GM21515 (cell line): ENCODE results near the gene EMILIN1.
"Not testable (repeated sequence)": the region's sequence is repeated elsewhere in the genome, so short reads cannot be mapped to it uniquely, and the experiment has no call there.

ENCODE experiments used
- ATAC-seq: cut with Tn5 transposase; IDR thresholded peaks from one replicate; pipeline ENCODE4 v1.9.1; 2021; ENCODE audit not compliant: unreplicated experiment

The EMILIN1 gene

DNA sequence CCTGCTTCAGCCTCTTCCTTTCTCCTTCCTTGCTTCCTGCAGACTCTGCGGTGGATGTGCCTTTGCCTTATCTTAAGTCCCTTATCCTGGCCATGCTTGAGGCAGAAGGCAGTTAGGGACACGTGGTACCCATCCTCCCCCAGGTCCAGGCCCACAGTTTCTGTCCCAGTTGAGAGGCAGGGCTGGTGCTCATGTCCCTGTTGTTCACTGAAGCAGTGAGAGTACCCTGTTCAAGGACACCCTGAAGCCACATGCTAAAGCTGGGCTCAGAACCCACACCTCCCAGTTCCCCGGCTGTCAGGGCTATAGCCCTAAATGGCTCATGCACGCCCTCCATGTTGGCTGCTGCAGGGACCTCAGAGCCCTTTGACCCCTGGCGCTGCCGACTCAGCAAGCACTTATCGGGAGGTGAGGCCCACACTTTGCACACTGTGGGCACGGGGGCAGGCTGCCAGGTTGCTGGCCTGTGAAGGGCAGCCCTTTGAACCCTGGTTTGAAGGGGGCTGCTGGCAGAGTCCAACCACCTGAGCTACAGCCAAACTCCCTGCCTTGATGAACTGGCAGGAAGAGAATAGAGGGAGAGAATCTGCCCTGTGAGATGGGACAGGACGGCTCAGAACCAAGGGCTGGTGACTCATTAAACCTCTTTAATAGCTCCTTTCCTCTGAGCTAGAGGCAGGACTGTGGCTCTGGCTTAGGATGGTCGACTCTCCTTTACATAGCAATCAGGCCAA, 14.4 kb downstream of the EMILIN1 start:
- no peak for ATAC-seq

DNA sequence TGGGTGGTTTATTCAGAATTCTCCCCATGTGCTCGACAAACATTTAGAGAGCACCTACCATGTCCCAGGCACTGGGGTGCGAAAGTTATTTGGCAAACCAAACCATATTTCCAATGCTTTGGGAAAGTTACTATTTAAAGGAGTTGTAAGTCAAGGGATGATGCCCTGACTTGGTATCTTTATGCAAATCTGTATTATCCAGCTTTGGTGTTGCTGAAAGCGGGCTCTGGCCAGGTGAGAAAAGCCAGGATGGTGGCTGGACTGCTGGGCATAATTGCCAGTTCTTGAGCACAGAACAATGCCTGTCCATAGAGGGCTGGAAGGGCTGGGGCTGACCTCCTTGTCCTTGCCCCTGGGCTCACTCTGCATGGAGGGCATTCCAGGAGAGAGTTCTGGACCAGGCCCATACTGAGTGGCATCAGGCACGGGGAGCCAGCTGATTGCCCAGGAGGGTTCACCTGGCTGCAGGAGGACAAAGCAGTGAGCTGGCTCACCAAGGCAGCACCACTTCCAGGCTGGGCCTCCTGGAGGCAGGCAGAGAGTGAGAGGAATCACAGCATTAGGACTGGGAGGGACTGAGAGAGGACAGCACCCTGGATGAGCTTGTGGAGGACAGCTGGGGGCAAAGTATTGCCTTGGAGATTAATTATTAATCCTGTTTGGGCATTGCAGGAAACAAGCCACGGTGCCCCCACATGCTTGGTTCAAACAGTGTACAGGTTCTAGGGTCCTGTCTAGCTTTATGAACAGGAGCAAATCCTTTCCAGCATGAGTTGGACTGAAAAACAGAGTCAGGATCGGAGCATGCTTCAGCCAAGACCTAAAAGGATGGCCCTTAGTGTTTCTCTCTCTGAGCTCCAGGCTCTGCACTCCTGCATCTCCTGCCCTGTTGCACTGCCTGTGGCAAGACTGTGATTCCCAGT, 15.3 kb downstream of the EMILIN1 start:
- no peak for ATAC-seq

DNA sequence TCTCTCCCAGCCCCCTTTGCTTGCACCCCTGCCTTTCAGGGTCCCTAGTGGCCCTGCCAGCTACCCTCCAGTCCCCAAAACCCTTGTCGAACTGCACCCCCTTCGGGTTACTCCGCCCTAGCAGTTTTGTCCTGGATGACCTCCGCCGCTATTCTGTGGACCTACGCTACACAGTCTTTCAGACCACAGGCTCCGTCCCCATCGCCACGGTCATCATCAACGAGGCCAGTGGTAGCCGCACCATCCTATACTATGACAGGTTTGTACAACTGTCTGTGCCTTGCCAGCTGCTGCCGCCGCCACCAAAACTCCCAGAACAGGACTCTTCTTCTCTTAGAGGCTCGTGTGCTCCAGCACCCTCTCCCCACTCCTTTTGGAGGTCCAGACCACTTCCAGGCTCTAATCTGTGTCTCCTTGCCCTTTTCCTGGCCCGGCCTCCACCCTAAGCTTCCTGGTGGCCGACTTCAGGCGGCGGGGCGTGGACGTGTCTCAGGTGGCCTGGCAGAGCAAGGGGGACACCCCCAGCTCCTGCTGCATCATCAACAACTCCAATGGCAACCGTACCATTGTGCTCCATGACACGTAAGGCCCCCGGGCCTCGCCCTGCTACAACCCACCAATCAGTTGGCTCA, 16.1 kb downstream of the EMILIN1 start:
- ATAC-seq: no peak

DNA sequence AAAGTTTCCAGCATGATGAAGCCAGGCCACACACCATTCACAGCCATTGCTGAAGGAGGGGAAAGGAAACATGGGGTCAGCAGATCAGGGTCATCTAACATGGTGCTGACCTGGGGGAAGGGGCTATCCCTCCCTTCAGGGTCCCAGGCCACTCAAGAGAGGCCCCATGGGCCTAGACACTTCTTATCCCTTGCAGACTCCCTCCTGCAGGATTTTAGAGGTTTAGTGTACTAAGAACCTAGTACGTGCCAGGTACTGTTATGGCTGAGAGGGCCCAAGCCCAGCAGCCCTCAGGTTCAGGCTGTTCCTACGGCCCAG, 17.0 kb downstream of the EMILIN1 start:
- ATAC-seq: no peak

DNA sequence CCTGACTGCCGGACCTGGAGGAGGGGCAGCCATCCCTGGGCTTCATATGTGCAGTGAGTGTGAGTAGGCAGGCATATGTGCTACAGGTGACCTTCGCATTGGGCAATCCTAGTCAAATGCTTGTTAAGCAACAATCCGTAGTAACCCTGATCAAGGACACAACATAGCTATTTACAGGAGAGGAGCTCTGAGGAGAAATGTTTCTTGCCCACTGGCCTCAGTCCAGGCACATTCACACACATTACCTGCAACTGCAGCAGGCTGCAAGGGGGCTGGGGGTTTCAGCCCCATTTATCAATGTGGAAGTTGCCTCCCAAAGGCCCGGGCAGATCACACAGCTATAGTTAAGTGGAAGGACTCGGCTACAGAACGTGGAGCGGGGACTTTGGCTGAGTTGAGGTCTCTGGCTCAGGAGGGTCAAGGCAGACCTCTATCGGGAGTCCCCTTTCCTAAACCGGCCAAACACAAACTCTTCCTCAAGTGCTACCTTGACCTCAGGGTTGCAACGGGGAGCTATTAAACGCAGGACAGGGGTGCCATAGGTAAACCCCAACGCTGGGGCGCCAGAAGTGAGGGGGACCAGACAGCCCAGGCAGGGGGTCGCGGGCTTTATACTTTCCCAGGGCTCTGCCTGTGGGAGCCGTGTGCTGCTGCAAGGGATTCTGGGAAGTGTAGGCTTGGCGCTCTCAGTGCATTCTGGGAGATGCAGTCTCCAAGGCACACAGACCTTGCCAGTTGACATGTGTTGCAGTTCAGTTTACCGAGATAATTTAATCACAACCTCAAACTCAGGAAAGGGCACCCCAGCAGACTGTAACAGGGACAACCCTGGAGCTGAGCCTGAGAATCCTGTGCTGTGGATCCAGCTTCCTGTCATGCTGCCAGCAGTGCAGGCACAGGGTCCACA, 17.6 kb downstream of the EMILIN1 start:
- ATAC-seq: peak; percentile 44

DNA sequence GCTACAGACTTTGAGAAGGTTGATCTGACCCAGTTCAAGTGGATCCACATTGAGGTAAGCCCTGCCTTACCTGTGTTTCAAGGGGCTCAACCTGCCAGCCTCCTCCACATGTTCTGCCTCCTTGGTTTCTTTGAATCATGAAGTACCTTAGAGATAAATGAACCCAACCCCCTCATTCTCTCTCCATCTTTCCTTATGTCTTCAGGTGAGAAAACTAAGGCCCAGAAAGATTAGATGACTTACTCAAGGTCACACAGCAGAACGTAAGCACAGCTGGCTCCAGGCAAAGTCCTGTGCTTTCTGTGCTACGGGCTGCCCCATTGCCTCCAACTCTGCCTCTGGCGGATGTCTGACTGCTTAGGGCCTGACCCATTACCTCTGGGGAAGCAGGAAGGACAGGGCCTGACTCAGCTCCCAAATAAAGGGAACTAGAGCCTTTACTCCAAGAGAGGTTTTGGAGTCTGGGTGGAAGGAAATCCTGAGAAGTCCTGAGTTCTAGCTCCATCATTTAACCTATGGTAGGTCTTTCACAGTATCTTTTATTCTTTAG, 18.4 kb downstream of the EMILIN1 start:
- no peak for ATAC-seq

DNA sequence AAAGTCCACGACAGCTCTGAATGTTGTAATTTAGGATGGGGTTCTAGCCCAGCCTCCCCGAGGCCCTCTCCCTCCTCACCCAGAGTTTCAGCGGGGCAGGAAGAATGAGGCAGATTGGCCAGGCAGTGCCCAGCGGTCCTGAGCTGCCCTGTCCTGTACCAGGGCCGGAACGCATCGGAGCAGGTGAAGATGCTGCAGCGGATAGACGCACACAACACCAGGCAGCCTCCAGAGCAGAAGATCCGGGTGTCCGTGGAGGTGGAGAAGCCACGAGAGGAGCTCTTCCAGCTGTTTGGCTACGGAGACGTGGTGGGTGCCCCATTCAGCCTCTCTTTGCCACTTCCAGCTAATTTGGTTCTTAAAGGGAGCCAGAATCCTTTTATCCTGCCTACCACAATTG, 18.9 kb downstream of the EMILIN1 start:
- no peak for ATAC-seq

DNA sequence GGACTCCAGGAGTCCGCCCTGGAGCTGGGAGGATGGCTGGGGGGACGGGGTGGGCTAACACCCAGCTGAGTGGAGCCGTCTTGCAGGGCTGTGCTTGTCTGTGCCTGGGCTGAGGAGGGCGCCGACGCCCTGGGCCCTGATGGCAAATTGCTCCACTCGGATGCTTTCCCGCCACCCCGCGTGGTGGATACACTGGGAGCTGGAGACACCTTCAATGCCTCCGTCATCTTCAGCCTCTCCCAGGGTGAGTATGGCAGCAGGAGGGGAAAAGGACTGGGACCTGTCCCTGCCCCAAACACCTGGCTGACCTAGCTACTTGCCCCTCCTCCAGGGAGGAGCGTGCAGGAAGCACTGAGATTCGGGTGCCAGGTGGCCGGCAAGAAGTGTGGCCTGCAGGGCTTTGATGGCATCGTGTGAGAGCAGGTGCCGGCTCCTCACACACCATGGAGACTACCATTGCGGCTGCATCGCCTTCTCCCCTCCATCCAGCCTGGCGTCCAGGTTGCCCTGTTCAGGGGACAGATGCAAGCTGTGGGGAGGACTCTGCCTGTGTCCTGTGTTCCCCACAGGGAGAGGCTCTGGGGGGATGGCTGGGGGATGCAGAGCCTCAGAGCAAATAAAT, 21.0 kb downstream of the EMILIN1 start:
- ATAC-seq: no peak

DNA sequence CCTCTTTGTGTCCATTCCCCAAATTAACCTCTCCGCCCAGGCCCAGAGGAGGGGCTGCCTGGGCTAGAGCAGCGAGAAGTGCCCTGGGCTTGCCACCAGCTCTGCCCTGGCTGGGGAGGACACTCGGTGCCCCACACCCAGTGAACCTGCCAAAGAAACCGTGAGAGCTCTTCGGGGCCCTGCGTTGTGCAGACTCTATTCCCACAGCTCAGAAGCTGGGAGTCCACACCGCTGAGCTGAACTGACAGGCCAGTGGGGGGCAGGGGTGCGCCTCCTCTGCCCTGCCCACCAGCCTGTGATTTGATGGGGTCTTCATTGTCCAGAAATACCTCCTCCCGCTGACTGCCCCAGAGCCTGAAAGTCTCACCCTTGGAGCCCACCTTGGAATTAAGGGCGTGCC, 21.6 kb downstream of the EMILIN1 start:
- no peak for ATAC-seq

DNA sequence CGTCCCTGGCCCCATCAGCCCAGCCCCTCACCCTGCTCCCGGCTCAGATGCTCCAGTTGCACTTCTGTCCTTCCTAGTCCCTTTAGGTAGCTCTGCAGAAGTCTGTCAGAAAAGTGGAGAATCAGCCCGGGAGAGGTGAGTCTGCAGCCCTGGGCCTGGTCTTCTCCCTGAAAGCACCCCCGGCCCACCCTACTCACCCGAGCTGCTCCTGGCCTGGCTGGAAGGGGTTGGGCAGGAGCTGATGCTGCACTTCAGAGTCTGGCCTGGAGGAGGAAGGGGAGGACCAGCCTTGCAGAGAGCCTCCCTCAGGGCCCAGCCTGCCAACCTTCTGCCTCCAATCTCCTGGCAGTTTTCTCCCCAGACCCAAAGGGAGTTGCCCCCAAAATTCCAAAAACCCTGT, 23.9 kb downstream of the EMILIN1 start:
- ATAC-seq: no peak

DNA sequence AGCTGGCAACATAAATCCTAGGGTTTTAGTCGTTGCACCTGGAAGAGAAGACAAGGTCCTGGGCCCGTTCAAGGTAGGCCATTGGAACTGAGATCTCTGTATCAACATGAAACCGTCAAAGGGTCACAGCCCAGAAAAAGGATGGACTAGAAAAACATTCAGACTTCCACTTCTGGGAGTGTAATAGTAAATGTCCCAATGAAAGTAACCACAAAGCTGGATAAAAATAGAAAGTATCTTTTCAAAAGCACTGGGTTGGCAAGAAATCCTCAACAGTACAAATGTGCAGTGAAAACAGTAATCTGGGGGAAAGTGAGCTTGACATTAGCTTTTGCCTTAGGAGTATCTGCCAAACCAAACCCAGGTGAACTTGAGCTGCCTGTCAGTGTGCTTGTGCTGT, 27.6 kb downstream of the EMILIN1 start:
- no peak for ATAC-seq

DNA sequence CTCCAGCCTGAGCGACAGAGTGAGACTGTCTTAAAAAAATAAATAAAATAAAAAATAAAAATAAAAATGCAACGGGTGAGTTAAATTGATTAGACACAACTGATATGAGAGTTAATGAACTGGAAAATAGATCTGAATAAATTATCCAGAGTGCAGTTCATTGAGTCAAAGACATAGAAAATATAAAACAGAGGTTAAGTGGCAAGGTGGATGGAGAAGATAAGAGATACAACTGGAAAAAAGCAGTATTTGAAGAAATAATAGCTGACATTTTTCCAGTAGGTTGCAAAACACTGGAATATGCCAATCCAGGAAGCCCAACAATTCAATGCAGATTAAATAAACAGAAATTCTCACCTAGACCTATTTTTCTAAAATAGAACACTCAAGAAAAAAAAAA, 29.8 kb downstream of the EMILIN1 start:
- ATAC-seq: no peak

DNA sequence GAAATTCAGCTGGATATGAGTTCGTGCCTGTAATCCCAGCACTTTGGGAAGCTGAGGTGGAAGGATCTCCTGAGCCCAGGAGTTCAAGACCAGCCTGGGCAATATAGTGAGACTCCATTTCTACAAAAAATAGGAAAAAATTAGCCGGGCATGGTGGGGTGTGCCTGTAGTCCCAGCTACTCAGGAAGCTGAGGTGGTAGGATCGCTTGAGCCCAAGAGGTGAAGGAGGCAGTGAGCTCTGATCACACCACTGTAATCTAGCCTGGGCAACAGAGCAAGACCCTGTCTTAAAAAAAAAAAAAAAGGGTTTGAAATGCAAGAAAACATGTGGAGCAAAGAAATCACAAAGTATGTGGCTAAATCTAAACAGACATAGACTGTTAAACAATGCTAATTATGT, 30.7 kb downstream of the EMILIN1 start:
- no peak for ATAC-seq

DNA sequence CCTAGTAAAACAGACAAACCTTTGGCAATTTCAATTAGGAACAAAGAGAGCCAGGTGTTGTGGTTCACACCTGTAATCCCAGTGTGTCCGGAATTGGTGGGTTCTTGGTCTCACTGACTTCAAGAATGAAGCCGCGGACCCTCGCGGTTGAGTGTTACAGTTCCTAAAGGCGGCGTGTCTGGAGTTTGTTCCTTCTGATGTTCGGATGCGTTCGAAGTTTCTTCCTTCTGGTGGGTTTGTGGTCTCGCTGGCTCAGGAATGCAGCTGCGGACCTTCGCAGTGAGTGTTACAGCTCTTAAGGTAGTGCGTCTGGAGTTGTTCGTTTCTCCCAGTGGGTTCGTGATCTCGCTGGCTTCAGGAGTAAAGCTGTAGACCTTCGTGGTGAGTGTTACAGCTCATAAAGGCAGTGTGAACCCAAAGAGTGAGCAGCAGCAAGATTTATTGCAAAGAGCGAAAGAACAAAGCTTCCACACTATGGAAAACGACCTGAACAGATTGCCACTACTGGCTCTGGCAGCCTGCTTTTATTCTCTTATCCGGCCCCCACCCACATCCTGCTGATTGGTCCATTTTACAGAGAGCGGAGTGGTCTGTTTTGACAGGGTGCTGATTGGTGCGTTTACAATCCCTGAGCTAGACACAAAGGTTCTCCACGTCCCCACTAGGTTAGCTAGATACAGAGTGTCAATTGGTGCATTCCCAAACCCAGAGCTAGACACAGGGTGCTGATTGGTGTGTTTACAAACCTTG, 32.4 kb downstream of the EMILIN1 start:
- ATAC-seq: not testable (repeated sequence)

DNA sequence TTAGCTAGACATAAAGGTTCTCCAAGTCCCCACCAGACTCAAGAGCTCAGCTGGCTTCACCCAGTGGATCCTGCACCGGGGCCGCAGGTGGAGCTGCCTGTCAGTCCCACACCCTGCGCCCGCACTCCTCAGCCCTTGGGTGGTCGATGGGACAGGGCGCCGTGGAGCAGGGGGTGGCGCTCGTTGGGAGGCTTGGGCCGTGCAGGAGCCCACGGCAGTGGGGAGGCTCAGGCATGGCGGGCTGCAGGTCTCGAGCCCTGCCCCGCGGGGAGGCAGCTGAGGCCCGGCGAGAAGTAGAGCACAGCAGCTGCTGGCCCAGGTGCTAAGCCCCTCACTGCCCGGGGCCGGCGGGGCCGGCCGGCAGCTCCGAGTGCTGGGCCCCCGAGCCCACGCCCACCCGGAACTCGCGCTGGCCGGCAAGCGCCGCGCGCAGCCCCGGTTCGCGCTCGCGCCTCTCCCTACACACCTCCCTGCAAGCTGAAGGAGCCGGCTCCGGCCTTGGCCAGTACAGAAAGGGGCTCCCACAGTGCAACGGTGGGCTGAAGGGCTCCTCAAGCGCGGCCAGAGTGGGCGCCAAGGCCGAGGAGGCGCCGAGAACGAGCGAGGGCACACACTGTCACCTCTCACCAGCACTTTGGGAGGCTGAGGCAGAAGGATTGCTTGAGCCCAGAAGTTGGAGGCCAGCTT, 33.1 kb downstream of the EMILIN1 start:
- not testable (repeated sequence) for ATAC-seq

DNA sequence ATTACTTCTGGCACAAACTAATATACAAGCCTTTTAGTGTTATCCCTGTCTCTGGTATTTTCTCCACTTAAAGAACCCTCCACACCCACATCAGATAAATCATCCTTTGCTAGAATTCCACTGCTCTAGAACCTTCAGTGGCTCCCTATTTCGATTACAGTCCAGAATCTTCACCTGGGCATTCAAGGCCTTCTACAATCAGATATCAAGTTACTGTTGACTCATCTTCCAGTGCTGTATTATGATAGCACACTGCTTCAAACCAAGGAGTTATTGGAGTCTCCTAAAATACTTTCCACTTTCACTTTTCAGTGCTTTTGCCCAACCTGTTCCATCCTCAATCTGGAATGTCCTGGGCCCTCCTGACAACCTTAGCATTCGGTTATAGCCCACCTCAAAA, 37.1 kb downstream of the EMILIN1 start:
- no peak for ATAC-seq

DNA sequence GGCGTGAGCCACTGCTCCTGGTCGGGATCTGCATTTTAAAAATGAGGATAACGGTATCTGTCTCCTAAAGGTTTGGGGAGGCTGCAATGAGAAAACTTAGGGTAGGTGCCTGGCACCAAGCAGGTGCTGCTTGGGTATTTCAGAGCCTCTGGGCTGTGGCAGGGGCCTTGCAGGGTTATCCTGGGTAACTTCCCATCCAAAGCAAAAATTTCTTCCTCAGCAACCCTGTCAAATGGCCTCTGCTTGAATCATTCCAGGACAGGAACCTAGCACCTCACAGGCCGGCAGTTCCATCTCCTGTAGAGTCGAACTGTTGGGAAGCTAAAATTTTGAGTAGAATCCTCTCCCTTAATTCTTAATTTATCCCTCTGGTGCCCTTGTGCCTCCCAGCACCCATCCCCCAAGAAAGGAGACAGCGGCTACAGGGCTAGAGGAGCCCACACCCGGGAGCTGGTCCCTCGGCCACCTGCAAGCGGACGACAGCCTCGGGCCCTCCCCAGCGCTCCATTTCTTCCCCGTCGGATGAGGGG, 39.6 kb downstream of the EMILIN1 start:
- ATAC-seq: no peak

DNA sequence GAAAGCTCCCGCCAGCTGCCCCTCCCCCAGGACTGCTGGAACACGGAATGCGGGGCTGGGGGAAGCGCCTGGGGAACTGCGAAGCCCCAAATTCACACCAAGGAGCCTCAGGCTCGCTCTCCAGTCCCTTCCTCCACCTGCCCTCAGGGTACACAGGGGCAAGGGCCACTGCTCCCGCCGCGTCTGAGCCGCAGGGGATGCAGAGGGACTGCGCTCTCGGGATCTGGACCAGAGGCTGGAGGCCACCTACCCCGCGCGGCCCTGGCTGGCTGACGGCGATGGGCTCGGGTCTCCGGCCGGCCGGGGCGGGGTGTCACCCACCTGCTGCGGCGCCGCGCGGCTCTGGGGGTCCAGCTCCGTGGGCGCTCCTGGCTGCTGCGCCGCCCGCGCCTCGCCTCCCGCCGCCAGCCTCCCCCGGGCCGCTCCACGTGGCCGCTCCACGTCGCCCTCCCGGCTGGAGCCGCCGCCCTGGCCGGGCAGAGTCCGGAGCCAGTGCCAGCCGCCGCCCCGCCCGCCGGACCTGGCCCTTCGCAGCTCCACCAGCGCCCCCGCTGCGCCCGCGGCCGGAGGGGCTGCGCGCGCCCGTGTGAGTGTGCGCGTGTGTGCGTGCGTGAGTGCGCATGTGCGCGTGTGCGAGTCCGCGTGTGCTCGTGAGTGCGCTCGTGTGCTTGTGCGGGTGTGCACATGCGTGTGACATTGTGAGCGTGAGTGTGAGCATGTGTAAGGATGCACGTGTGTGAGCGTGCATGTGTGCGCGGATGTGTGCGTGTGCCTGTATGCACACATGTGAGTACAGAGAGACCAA, 40.3 kb downstream of the EMILIN1 start, which contains the start of gene CGREF1:
CGREF1 (minus strand) TSS at position 604 of the 805 bp plus-strand sequence. CDS start 14,762 bp downstream, outside the sequence.
- no peak for ATAC-seq
